HG03442 (cell line): ENCODE measurements around the gene ASTN2.

ENCODE experiments used
- ATAC-seq: cut with Tn5 transposase; IDR thresholded peaks from one replicate; pipeline ENCODE4 v1.9.1; 2021; ENCODE audit warnings: mild to moderate bottlenecking, moderate library complexity; ENCODE audit not compliant: unreplicated experiment

Gene ASTN2

DNA sequence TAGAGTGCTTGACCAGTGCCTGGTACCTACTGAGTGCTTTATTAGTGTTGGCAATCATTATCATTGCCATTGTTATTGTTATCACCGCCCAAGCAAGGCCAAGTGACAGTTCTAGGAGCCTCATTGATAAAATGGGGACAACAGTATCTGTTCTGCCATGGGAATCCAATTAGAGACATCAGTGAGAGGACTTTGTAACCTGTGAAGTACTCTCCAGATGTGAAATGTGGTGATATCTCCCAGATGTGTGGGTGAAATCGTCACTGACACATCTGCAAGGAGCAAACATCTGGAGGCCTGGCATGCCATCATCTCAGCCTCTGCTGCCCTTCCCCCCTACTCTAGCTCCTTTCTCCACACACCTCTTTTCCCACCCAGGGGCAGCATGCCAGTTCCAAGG, 1000.5 kb downstream of the ASTN2 start:
- no peak for ATAC-seq

DNA sequence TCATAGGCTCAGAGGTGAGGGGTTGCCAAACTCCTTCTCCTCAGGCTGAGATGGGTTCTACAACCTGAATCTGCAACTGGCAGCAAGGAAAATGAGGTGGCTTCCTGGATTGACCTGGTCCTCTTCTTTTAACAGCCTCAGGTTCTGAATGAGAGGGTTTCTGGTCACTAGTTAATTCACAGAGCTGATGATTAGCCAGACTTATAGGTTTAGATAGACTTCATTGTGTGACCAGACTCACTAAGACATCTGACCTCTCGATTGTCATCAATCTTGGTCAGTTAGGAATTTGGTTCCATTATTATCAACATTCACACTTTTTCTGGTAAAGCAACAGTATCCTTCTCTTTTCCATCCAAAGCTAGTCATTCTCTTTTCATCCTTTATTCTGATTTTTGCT, 1003.4 kb downstream of the ASTN2 start:
- no peak for ATAC-seq

DNA sequence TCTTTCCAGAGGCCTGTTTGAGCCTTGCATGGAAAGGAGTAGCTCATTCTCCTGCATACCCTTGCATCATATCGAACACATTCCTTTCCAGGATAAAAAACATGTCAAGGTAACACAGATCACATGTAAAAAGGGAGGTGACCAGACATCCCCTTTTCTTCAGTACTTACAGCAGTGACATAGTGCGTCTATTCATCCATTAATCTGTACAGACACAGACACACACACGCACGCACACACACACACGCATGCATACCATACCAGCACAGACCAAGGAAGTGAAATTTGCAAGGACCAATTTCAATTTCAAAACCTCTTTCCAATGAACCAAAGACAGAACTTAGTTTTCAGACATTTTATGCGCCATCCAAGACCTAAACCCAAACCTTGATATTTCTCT, 1005.2 kb downstream of the ASTN2 start:
- no peak for ATAC-seq

DNA sequence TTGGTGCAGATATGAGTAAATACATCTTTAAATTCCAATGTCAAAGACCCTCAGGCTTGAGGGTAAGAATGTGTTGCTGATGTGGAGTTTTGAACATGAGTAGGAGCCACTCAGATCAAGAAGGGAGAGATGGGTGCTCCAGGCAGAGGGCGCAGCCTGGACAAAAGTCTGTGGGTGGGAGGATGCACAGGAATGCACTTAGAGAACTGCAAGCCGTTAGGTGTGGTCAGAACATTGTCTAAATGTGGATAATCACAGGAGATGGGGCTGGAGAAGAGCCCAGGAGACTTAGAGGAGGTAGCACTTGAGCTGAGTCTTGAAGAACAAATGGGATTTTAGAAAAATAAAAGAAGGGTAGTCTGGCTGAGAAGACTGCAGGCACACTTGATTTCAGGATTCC, 1005.7 kb downstream of the ASTN2 start:
- ATAC-seq = no peak

DNA sequence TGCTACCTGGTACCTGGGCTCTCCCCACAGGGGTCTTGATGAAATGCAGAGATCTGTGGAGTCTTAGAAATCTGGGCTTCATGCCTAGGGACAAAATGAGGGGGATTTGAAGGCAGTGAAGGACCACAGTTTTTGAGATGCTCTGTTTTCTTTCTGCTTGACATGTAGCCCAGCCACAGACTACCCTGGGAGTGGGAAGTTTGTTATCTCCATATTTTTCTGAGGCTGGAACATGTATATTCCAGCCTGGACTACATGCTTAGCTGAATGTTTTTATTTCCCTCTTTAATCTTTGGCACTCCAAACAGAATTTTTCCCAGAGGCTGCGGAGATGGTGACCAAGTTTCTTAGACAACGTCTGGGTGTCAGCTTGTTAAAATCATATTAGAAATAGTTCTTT, 1008.4 kb downstream of the ASTN2 start:
- no peak for ATAC-seq

DNA sequence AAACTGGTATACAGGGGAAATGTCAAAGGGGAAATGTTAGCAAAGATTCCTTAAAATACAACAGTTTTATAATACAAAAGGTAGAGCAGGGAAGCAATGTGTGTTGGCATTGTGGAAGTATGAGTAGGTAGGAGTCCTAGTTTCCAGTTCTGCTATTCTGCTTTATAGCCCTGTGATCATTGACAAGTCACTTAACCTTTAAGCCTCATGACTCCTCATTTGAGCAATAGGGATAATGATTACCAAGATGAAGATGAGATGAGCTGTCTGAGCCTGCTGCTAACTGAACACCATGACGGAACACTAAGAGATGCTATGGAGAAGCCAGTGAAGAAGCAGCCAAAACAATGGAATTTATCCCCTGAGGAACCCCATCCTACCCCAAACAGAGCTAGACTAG, 1009.5 kb downstream of the ASTN2 start:
- ATAC-seq = no peak

DNA sequence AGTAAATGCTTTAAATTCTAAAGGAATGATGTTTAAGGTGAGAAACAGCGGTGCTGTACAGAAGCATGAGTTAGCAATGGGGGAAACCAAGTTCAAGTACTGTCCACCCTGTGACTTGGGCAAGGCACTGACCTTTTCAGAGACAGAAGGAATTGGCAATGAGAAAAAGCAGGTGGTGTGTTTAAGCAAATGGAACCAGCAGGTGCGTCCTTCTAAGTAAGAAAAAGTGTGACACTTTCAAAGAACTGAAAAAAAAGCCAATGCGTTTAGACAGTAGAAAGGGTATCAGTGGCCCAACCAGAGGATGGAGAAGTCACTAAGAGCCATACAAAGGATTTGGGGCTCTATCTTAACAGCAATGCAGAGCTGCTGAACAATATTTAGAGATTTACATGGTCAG, 1010.6 kb downstream of the ASTN2 start:
- ATAC-seq = no peak

DNA sequence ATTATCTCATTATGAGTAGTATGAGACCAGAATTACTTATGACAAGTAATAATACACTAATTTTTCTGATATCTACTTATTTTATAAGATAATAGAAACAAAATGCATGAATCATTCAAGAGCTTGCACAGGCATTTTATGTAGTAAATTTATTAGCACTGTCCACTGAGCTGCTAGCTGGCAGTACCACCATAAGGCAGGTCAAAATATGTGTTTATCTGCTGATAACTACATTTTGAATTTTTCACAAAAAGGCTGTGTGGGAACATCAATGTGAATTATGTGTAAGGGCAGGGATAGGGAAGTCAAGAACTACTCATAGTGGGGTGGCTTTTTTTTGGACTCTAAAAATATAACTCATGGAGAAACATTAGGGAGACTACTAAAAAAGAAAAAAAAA, 1011.7 kb downstream of the ASTN2 start:
- no peak for ATAC-seq

DNA sequence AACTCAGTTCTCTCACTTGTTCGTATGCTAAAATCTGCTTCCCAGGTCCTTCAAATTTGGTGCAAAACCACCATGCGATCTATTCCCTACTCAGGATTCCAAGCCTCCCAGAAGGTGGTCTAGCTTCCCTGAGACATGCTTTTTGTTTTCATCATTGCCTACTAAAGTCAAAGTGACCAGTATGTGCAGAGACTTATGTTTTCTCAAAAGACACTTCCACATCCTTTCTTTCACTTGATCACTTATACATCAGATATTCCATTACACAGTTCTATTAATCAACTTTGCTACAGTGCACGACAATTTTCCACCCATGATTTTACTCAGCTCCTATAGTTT, 1019.2 kb downstream of the ASTN2 start:
- no peak for ATAC-seq

DNA sequence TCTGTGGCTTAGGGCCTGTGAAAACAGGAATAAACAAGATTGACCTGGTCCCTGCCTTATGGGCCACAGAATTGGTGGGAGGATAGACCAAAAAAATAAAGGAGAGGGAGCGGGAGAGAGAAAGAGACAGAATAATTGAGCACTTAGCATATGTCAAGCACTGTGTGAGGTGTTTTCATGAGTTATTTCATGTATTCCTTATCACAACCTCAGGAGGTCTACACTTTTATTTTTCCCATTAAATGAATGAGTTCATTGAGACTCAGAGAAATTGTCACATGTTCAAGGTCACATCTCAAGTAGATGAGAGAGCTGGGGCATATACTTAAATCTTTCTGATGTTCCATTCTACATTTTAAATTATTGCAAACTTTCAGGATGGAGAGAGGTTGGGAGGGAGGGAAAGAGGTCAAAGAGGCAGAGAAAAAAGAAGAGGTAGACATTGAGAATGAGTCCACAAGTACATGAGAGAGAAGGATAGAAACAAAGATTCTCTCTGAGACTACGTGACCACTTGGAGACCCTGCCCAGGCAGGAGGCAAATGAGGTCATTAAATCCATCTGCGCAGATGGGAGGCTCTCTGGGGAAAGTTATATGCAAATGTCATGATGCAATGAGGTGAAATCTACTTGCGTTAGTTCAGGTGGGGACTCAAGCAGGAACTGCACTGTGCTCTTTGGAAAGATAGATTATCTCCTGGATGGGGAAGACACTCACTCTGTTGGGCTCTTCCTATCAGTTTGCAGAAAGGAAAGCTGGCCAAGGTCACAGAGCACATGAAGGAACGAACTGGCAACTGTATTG, 1019.8 kb downstream of the ASTN2 start:
- no peak for ATAC-seq

DNA sequence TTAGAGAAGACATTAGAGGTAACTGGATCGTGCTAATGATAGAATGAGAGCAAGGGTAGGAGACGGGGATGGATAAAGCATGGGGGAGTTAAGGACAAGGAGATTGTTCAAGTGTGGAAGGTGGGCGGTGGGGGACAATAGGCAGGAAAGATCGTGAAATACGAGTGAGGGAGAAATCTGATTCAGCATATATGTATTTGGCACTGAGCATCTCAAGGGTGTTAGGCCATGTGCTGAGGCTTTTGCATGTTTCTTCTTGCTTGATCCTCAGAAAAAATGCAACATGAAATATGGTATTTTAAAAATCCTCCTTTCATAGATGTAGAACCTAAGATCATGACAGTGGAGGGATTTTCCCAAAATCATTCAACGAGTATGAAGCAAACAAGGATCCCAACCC, 1020.8 kb downstream of the ASTN2 start:
- no peak for ATAC-seq

DNA sequence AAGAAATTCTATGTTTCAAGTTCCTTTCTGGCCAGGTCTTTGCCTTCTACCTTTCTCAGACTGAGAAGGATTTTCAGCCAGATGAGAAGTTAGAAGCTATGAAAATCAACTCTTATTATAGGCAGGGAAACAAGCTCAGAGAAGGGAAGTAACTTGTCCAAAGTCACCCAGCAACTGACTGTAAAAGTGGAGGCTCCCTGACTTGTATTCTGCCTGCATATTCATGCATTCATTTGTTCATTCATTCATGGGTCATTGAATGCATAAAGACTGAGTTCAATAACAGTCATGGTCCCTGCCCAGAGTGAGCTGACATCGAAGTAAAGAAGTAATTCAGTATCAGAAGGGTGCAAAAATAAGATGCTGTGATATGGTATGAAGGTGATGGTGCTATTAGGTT, 1021.7 kb downstream of the ASTN2 start:
- no peak for ATAC-seq

DNA sequence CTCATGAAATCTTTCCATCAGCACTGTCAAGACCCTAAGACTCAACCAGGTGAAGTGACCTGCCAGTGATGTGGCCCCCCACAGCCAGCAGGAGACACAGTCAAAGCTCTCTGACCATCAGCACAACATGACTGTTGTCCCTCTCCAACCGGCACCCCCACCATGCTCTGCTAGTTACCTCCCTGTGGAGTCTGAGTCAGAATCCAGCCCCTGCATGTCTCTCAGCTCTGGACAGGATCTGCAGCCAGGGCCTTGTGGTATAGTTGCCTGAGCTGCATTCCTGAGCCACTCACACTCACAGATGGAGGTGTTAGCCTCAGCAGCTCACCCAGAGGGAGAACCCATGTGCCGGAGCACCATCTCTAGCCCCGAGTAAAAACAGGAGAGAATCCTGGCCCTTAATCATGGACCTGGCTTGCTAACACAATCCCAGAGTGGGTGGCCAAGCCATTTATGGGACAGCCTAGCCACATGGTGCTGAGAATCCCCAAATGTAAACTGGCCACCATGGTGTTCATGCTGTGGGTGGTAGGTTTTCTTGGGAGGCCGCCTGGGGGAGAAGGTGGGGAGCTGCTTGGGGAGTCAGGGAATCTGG, 1023.5 kb downstream of the ASTN2 start:
- ATAC-seq = no peak

DNA sequence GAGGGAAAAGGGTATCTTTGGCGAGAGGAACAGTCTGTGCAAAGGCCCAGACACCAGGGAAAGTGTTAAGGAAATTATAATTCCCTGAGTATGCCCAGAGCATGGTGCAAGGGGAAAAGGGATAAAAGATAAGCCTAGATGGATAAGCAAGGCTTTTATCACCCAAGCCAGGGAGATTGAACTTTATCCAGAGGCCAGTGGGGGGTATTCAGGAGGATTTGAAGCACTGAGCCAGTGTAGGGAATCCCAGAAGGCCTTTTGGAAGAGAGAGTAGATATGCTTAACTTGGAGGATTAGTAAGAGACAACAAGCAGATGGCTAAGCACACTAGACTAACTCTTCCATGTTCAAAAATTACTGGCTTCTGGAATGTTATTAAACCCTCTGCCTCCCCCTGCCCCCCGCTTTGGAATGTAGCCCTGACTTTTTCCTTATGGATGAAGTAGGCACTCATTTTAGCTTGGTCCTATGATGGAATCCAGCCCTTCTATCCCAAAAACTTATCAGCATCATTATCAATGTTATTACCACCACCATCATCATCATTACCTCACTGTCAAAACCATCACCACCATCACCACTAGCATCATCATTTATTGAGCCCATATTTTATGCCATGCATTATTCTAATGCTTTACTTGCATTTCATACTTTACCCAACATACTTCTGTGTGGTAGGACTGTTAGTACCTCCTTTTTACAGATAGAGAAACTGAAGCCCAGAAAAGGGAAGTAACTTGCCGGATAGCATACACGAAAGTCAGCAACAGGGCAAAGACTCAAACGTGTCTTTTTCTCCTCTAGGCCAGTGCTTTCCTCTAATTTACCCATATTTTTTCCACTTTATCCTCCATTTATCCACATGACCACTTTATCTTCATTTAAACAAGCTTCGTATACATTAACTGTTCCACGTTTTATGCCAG, 1024.3 kb downstream of the ASTN2 start:
- peak; percentile 76 for ATAC-seq

DNA sequence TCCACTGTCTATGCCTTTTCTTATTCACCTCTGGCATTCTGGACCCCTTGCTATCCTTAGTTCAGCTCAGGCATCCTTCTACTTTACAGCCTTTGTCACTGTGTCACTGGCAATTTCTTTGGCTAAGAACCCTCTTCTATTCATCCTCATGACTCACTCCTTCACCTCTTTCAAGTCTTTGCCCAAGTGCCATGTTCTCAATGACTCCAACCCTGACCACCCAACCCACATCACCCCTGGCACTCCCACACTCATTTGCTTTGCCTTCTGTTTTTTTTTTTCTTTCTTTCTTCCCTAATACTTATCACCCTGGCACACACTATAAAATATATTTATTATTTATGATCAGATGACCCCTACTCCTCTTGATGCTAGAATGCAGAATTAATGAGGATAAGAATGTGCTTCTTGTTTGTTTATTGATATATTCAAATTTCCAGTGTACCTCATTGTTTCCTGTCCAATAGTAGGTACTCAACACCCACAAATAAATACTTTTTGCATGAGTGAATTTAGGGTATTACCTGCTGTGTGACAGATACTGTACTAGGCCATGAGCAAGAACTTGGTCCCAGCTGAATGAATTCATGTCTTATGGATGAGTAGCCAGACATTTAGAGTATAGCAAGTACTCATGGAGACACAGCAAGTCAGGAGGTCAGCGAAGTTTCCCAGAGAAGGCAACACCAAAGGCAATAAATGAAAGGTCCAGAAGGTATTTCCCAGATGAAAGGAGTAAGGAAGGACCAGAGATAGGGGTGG, 1025.1 kb downstream of the ASTN2 start:
- no peak for ATAC-seq

DNA sequence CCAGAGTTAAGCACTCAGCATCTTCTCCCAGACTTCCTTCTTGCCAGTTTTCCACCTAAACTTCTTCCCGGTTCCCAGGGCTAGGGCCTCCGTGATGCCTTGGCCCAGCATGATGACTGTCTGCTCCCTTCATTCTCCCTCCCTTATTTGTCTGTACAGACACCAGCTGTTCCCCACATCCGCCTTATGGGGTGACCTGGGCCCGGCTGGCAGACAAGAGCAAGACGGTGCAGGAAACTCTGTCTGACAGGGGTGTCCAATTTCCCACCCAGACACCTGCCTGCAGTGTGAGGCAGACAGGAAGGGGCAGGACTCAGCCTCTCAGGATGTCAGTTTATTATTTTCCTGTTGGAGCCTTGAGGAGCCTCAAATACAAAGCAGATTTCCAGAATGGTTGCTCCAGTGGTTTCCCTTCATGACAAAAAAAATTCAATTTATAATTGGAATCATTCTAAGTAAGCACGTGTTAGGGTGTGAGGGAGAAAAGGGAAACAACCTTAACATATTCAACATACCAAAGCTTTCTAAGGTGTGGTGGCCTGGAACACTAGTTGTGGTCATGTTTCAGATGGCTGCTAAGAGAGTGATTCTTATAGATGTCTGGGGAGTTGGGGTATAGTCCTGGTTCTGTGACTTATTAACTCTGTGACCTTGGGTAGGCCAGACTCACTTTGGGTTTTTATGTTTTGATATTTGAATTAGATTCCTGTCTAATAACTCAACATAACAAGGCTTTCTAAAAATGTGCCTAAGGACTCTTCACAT, 1026.7 kb downstream of the ASTN2 start:
- peak; percentile 33 for ATAC-seq

DNA sequence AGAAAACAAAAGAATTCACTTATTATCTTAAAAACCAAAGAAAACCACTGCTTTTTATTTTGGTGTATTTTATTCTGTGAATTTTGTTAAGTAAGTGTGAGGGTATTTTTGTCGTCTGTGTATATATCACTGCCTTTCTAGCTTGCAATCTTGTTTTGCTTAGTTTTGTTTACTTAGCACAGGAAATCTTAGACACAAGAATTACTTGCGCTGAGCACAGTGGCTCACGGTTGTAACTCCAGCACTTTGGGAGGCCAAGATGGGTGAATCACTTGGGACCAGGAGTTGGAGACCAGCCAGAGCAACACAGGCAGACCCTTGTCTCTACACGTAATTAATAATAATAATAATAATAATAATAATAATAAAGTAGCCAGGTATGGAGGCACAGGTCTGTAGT, 1030.9 kb downstream of the ASTN2 start:
- no peak for ATAC-seq

DNA sequence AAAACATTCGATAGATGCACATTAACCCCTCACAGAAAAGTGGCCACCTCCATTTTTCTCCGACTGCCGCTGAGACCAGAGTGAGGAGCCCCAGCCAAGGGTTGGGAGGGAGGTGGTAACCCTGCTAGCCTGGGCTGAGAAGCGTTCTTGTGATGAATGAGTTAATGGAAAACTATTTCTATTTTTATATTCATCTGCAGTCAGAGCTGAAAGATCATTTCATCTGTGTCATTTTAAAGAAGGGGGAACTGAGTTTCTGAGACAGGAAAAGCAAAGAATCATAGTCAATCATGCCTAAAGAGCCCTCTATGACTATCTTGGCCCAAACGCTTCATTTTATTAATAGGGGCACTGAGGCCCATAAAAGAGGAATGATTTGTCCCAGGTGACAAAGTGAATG, 1031.7 kb downstream of the ASTN2 start:
- ATAC-seq = no peak

DNA sequence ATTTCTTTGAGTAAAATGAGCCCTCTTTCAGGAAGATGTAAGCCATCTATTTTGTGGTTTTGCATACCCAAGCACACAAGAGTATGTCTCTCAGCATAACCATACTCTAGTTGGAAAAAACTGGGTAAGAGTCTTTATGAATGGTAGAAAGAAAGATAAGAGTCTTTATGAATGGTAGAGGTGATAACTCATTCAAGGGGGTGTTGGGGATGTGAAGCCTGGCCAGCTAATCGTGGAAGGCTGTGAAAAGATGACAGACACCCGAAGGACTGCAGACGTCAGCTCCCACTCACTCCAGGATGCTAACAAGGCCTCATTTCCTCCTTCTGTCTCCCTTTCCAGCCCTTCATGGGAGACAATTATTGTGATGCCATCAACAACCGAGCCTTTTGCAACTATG, 1032.8 kb downstream of the ASTN2 start:
- no peak for ATAC-seq

DNA sequence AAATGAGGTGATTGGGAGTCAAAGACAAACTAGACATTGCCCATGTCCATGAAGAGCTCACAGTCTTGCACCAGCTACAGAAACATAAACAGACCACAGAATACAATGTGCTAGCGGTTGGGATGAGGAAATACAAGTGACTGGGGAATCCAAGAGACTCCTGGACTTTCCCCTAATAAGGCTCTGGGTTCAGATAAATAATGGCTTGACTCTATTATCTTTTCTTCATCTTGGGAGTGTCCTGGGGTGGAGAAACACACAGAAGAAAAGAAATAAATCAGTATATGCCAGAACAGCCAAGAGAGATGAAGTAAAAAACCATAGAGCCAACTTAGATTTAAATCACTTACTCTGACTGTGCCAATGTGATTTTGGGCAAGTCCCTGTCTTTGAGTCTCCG, 1033.5 kb downstream of the ASTN2 start:
- peak; percentile 13 for ATAC-seq
